Neural cell (in vitro differentiated cells): ENCODE measurements around the gene P2RY6. TPM values are rescaled to one million over a fixed set of nuclear protein-coding genes. Genes with fewer than 3 reads are reported as not detected.
A peak's percentile ranks its signal among the peaks of the same experiment; 100 is the strongest.

ENCODE experiments used
- H2AFZ ChIP-seq: fragments of 200-600, 300-800 bp; sonication (generic), shearing (Covaris generic); 2 replicates; pipeline ENCODE4 v1.6.0; 2014; ENCODE audit warnings: low read depth, mild to moderate bottlenecking, antibody characterized with exemption, low read length, moderate library complexity
- H3F3A ChIP-seq: fragments of 200-600 bp; shearing (Covaris generic); 2 replicates; pipeline ENCODE4 v1.6.1; 2016; ENCODE audit warnings: mild to moderate bottlenecking, moderate library complexity, mixed read lengths, antibody characterized with exemption, low read length; ENCODE audit not compliant: insufficient read depth, poor library complexity, severe bottlenecking
- H3K27ac ChIP-seq: fragments of 200-600, 300-800 bp; sonication (generic), shearing (Covaris generic); 2 replicates; pipeline ENCODE4 v1.5.1; 2014; ENCODE audit warnings: mild to moderate bottlenecking, low read length, moderate library complexity
- H3K27me3 ChIP-seq: fragments of 300-800, 200-600 bp; sonication (generic), shearing (Covaris generic); 2 replicates; pipeline ENCODE4 v1.6.0; 2014; ENCODE audit warnings: mild to moderate bottlenecking, low read depth, low read length, moderate library complexity; ENCODE audit not compliant: insufficient read depth
- H3K36me3 ChIP-seq: fragments of 300-800, 200-600 bp; sonication (generic), shearing (Covaris generic); 2 replicates; pipeline ENCODE4 v1.5.1; 2014; ENCODE audit warnings: mild to moderate bottlenecking, antibody characterized with exemption, low read length, moderate library complexity; ENCODE audit not compliant: insufficient read depth
- H3K4me2 ChIP-seq: fragments of 300-800, 200-600 bp; sonication (generic), shearing (Covaris generic); 2 replicates; pipeline ENCODE4 v1.6.0; 2014; ENCODE audit warnings: mild to moderate bottlenecking, low read length
- H3K4me3 ChIP-seq: fragments of 300-800, 200-600 bp; sonication (generic), shearing (Covaris generic); 2 replicates; pipeline ENCODE4 v1.5.1; 2014; ENCODE audit warnings: mild to moderate bottlenecking, low read length, moderate library complexity
- H3K79me2 ChIP-seq: fragments of 200-600 bp; shearing (Covaris generic); replicated peaks from 2 replicates; pipeline ENCODE4 v1.6.0; 2014; ENCODE audit warnings: mild to moderate bottlenecking, low read length, moderate library complexity; ENCODE audit not compliant: insufficient read depth
- H3K9ac ChIP-seq: fragments of 300-800, 200-600 bp; sonication (generic), shearing (Covaris generic); 2 replicates; pipeline ENCODE4 v1.6.1; 2016; ENCODE audit warnings: mild to moderate bottlenecking, low read length, mixed read lengths
- H3K9me2 ChIP-seq: fragments of 200-600 bp; shearing (Covaris generic); 2 replicates; pipeline ENCODE4 v1.6.1; 2016; ENCODE audit warnings: mild to moderate bottlenecking, low read length, mixed read lengths; ENCODE audit not compliant: insufficient read depth
- H3K9me3 ChIP-seq: fragments of 200-600, 300-800 bp; sonication (generic), shearing (Covaris generic); 2 replicates; pipeline ENCODE4 v1.6.1; 2016; ENCODE audit warnings: mild to moderate bottlenecking, mixed run types, low read length, moderate library complexity, mixed read lengths
- H4K20me1 ChIP-seq: fragments of 200-600 bp; shearing (Covaris generic); 2 replicates; pipeline ENCODE4 v1.6.1; 2016; ENCODE audit warnings: mild to moderate bottlenecking, mixed run types; ENCODE audit not compliant: insufficient read depth
- EP300 ChIP-seq: fragments of 450-650 bp; conservative IDR thresholded peaks from 2 replicates; pipeline ENCODE4 v1.6.1; 2014; ENCODE audit warnings: antibody characterized with exemption, mild to moderate bottlenecking, moderate library complexity; ENCODE audit not compliant: poor library complexity, severe bottlenecking
- EZH2 ChIP-seq: fragments of 200-600, 300-800 bp; shearing (Covaris generic), sonication (generic); IDR thresholded peaks from 2 replicates; pipeline ENCODE4 v1.6.1; 2014; ENCODE audit warnings: antibody characterized with exemption, low read length, borderline replicate concordance, mild to moderate bottlenecking; ENCODE audit not compliant: insufficient read depth, poor library complexity, severe bottlenecking
- MXI1 ChIP-seq: fragments of 450-650 bp; conservative IDR thresholded peaks from 2 replicates; pipeline ENCODE4 v1.6.1; 2014; ENCODE audit warnings: antibody characterized with exemption, mild to moderate bottlenecking; ENCODE audit not compliant: poor library complexity, severe bottlenecking
- POLR2AphosphoS5 ChIP-seq: IDR thresholded peaks from 2 replicates; pipeline ENCODE4 v1.6.1; 2012
- RAD21 ChIP-seq: fragments of 450-650 bp; conservative IDR thresholded peaks from 2 replicates; pipeline ENCODE4 v1.6.1; 2014; ENCODE audit warnings: antibody characterized with exemption, mild to moderate bottlenecking, moderate library complexity
- SMC3 ChIP-seq: fragments of 450-650 bp; conservative IDR thresholded peaks from 2 replicates; pipeline ENCODE4 v1.6.1; 2014; ENCODE audit warnings: antibody characterized with exemption, mild to moderate bottlenecking, moderate library complexity; ENCODE audit not compliant: poor library complexity
- TAF1 ChIP-seq: IDR thresholded peaks from 2 replicates; pipeline ENCODE4 v1.6.1; 2012; ENCODE audit warnings: low read depth
- polyA plus RNA-seq: library from polyadenylated mRNA; depleted of rRNA; stranded (reverse); fragments of >200 nt; gene quantifications from 2 replicates; pipeline ENCODE4 v1.2.3, GENCODE V29; 2014
- TF ChIP-seq, protein P1 (sequence below): fragments of 450-650 bp; IDR thresholded peaks from 2 replicates; pipeline ENCODE4 v1.5.1; 2014; ENCODE audit warnings: antibody characterized with exemption, mild to moderate bottlenecking, moderate library complexity; ENCODE audit not compliant: poor library complexity, severe bottlenecking
- TF ChIP-seq, protein P2 (sequence below): IDR thresholded peaks from 2 replicates; pipeline ENCODE4 v1.6.1; 2012; ENCODE audit warnings: borderline replicate concordance

Gene P2RY6
- polyA plus RNA-seq, 1 donor from 2014 or later, result not detected

DNA sequence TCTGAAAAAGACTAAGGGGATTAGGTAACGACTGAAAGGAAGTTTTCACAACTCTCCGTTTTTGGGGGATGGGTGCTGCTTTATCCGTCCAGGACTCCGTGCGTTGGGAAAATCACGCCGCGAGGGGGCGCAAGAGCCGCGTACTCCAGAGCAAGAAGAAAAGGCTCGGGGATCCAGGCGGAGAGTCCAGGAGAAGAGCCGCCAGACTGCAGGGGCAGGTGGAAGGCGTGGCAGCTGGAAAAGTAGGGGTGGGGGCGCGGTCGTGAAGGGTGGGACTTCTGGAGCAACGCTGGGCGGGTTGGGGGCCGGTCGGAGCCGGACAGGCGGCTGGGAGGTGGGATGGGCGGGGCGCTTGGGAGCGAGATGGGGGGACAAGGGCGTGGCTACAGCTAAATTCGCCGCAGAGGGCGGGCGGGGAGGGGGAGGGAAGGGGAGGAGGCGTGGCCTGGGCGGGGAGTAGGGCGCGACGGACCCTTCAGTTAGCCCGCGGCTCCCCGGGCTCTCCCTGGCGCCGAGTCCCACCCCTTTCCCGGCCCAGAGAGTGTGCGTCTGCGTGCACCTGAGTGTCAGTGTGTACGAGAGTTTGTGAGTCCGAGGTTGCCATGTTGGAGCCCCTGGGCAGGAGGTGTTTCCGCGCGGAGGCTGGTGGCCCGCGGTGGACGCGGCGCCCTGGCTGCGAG lies 35.3 kb downstream of the P2RY6 start:
- peak overlapping the region; percentile 58 for H3K9ac ChIP-seq

DNA sequence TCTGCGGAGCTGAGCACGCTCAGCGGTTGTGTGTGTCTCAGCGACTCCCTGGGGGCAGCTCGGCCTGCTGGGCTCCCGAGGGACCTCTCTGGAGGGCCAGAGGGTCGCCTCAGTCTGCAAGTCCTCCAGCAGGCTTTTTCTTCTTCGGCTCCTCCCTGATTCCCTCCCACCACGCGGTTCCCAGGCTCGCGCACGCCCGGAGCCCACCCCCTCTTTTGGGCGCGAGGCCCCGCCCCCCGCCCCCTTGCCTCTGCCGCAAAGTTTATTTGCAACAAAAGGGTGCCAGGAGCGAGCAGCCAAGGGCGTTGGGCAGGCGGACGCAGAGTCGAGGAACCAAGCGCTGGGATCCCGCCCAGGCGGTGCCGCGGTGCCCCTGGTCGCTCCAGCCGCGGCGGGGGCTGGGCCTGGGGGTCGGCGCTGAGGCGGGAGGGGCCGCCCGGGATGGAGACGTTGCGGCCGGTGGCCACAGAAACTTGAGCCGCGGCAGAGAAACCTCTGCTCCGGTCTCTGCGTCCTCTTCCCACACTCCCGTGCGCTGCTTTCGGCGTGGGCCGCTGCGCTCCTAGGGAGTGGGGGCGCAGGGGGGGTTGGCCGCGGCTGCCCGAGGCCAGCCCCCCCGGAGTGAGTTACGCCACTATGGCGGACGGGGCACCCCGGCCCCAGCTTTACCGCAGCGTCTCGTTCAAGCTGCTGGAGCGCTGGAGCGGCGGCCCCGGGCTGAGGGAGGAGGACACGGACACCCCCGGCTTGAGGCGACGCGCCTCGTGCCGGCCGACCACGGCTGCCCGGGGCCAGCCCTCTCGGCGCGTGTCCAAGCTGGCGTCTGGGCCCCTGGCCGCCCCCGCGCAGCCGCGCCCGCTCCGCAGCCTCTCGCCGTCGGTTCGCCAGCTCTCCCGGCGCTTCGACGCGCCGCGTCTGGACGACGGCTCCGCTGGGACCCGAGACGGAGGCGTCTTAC lies 36.1 kb downstream of the P2RY6 start, which contains the start of gene ARHGEF17:
ARHGEF17 (plus strand) TSS at position 274 of the 958 bp plus-strand sequence; CDS start at position 637, 363 bp downstream.
- H3K4me3 ChIP-seq, result peak within 1 kb of the TSS; percentile 88
- H3K4me2 ChIP-seq, result peak within 1 kb of the TSS; percentile 76
- H3K27me3 ChIP-seq, result peaks cover 16% of the 10 kb centered on the region
- H3K79me2 ChIP-seq, result peaks cover 32% of the 10 kb centered on the region
- H3F3A ChIP-seq, result no peaks in the 10 kb centered on the region
- TF ChIP-seq EZH2 (no peak), TAF1 (no peak), RAD21 (no peak)
- TF ChIP-seq, protein P1, sequence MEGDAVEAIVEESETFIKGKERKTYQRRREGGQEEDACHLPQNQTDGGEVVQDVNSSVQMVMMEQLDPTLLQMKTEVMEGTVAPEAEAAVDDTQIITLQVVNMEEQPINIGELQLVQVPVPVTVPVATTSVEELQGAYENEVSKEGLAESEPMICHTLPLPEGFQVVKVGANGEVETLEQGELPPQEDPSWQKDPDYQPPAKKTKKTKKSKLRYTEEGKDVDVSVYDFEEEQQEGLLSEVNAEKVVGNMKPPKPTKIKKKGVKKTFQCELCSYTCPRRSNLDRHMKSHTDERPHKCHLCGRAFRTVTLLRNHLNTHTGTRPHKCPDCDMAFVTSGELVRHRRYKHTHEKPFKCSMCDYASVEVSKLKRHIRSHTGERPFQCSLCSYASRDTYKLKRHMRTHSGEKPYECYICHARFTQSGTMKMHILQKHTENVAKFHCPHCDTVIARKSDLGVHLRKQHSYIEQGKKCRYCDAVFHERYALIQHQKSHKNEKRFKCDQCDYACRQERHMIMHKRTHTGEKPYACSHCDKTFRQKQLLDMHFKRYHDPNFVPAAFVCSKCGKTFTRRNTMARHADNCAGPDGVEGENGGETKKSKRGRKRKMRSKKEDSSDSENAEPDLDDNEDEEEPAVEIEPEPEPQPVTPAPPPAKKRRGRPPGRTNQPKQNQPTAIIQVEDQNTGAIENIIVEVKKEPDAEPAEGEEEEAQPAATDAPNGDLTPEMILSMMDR, result no peak
- no peaks in the 10 kb centered on the region for H3K9me3 ChIP-seq
- no peaks in the 10 kb centered on the region for H3K36me3 ChIP-seq
- H4K20me1 ChIP-seq, result no peaks in the 10 kb centered on the region
- peak within 1 kb of the TSS; percentile 48 for H2AFZ ChIP-seq
- H3K27ac ChIP-seq, result no peak within 1 kb of the TSS
- H3K9me2 ChIP-seq, result no peaks in the 10 kb centered on the region
- H3K9ac ChIP-seq, result peak within 1 kb of the TSS; percentile 58

More for the DNA sequence above, 35.3 kb downstream of the P2RY6 start:
- H2AFZ ChIP-seq, result peak overlapping the region; percentile 48
- peak overlapping the region; percentile 88 for H3K4me3 ChIP-seq
- H3F3A ChIP-seq, result no peaks in the 10 kb centered on the region
- no peak overlapping the region for H3K27ac ChIP-seq
- H3K4me2 ChIP-seq, result peak overlapping the region; percentile 76
- no peaks in the 10 kb centered on the region for H4K20me1 ChIP-seq
- no peaks in the 10 kb centered on the region for H3K9me2 ChIP-seq
- TF ChIP-seq SMC3 (peak; percentile 91), MXI1 (peak; percentile 20), POLR2AphosphoS5 (no peak), EZH2 (no peak), EP300 (no peak), TAF1 (no peak), RAD21 (peak; percentile 87)
- TF ChIP-seq, protein P1, result peak; percentile 91
- TF ChIP-seq, protein P2, sequence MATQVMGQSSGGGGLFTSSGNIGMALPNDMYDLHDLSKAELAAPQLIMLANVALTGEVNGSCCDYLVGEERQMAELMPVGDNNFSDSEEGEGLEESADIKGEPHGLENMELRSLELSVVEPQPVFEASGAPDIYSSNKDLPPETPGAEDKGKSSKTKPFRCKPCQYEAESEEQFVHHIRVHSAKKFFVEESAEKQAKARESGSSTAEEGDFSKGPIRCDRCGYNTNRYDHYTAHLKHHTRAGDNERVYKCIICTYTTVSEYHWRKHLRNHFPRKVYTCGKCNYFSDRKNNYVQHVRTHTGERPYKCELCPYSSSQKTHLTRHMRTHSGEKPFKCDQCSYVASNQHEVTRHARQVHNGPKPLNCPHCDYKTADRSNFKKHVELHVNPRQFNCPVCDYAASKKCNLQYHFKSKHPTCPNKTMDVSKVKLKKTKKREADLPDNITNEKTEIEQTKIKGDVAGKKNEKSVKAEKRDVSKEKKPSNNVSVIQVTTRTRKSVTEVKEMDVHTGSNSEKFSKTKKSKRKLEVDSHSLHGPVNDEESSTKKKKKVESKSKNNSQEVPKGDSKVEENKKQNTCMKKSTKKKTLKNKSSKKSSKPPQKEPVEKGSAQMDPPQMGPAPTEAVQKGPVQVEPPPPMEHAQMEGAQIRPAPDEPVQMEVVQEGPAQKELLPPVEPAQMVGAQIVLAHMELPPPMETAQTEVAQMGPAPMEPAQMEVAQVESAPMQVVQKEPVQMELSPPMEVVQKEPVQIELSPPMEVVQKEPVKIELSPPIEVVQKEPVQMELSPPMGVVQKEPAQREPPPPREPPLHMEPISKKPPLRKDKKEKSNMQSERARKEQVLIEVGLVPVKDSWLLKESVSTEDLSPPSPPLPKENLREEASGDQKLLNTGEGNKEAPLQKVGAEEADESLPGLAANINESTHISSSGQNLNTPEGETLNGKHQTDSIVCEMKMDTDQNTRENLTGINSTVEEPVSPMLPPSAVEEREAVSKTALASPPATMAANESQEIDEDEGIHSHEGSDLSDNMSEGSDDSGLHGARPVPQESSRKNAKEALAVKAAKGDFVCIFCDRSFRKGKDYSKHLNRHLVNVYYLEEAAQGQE, result no peak
- H3K9me3 ChIP-seq, result no peaks in the 10 kb centered on the region
- H3K79me2 ChIP-seq, result peaks cover 25% of the 10 kb centered on the region
- no peaks in the 10 kb centered on the region for H3K36me3 ChIP-seq
- peaks cover 16% of the 10 kb centered on the region for H3K27me3 ChIP-seq
